A204.1 (cell line): ENCODE data around the gene LILRB3.
A peak's percentile ranks its signal among the peaks of the same experiment; 100 is the strongest.
"Not testable (repeated sequence)": the region's sequence is repeated elsewhere in the genome, so short reads cannot be mapped to it uniquely, and the experiment has no call there.

Experiments used
- FAIRE-seq: peaks from 2 replicates; lab custom pipeline; 2012; peaks lifted over from hg19 to GRCh38; lab: Jason Lieb, UNC

The LILRB3 gene

DNA sequence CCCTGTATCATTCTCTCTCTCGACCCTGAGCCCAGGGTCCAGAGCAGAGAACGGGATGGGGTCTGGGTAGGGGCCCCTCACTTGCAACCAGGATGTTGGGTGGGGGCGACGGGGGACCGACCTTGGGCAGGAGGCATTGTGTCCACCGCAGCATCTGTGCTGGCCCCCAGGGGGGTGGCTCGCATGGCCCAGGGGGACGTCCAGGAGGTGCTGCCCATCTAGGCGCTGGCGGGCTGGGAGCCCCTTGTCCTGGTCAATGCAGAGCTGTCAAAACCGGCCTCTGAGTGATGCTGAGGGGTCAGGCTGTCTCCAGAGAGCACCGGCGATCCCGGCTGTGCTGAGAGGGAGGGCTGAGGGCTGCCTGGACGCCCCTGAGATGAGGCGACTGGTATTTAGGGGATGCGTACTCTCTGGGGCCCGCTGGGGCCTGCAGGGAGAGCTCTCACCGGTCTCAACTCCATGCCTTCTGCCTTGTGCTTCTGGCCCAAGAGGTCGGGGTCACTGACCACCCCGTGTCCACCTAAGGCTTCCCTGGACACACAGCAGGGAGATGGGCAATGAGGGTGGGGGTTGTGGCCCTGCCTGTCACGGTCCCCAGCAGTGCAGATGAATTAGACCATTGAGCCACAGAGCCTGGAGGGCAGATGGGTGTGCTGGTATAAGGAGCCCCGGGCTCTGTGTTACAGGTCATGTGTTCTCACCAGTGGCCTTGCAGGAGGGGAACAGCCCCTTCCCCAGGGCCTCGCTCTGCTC is 13.6 kb downstream of the LILRB3 start:
- FAIRE-seq = no peak

DNA sequence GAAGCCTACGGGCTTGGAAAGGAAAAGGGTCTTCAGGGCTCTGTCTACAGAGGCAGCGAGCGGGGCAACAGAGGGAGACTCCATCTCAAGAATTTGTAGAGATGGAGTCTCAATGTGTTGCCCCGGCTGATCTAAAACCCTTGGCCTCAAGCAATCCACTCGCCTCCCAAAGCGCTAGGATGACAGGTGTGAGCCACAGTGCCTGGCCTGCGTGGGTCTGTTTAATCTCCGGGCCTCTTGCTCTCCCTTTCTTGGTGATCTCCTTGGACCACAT is 14.1 kb downstream of the LILRB3 start:
- no peak for FAIRE-seq

DNA sequence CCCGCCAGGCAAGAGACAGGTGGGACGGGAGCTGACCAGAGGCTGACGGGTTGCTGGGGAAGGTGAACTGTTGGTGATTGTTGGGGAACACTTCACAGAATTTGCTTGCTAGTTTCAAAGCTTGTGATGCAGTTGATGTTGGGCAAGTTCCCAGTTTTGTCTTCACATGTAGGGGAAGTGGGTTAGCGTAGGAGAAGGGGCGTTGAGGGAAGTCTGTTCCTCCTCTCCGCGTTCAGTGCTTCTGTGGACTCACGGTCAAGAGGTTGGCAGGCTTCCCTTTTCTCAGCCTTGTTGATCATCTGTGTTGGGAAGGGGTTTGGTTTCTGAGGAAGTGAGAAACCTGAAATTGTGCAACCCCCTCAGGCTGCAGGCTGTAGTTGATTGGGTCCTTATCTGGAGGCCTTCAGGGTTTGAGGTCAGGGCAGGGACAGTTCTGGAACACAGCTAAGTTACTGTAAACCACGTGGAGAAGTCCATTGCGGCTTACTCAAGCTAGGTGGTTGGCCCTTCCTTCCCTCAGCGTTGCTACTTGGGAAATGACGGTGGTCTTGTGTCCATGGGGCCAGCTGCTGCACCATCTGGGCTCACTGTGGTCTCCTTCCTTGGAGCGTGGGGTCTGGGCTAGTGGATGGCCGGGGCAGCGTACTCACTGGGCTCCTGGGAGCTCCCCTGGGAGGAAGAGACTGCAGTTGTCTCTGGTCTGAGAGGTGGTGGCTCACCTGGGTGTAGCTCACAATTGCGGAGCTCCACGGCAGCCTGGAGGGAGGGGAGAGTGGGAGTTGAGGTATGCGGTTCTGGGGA is 14.6 kb downstream of the LILRB3 start:
- FAIRE-seq = no peak

DNA sequence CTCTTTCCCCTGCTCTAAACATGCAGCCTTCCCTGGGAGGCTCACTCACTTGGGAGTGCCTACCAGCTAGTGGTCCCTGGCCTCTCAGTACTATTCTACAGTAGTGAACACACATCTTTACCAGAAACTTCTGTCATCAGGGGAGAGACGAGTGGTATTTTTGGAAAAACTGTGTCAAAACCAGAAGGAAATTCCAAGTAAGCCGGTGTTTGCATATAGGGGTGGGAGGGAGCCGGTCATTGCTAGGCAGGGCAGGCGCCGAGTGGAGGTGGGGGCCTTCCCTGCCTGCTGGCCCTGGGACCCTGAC is 15.2 kb downstream of the LILRB3 start:
- FAIRE-seq = no peak

DNA sequence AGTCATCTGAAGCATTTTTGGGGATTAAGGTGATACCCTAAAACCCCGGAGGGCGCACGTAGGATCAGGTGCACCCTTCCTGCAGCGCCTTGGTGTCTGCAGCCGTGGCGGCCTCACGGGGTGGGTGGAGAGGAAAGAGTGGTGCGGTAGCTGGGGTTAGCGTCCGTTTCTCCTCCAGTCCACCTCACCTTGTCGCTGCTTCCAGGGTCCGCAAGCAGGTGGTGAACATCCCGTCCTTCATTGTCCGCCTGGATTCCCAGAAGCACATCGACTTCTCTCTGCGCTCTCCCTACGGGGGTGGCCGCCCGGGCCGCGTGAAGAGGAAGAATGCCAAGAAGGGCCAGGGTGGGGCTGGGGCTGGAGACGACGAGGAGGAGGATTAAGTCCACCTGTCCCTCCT is 15.6 kb downstream of the LILRB3 start:
- FAIRE-seq = not testable (repeated sequence)

DNA sequence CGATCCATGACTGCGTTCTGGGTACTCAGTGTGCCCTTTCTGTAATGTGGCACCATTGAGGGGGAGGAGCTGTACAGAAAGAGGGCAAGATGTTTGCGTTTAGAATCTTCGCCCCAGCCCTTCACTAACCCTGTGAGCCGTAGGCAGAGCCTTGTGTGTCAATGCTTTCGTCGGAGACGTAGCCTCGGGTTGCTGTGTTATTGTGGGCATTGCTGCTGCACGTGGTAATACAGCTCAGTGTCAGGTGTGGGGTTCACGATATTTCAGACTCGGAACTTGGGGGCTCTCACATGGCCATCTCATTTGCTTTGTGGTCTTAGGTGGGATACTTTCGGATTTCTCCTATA is 16.0 kb downstream of the LILRB3 start:
- no peak for FAIRE-seq

DNA sequence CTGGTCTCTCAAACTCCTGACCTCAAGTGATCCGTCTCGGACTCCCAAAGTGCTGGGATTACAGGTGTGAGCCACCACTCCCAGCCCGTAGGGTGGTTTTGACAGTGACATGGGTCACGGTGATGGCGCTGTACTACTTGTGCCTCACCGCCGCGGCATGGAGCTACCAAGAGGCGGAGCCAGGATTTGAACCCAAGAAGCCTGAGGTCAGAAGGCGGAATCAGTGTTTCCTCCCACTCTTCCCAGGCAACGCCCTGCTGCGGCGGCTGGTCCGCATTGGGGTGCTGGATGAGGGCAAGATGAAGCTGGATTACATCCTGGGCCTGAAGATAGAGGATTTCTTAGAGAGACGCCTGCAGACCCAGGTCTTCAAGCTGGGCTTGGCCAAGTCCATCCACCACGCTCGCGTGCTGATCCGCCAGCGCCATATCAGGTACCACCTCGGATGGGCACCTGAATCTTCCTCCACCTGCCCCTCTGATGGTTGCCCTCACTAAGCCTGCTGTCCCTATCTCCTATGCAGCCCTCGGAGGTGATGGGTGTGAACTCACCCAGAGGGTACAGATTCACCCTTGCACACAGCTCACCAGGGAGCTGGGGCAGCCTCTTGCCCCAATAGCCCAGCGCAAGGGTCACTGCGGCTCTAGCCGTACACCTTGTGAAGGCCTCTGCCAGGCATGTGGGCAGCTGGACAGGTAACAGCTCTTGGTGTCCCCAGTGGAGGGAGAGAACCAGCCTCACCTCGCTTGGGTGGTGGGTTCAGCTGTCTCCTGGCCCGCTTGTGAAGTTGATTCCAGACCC is 16.6 kb downstream of the LILRB3 start:
- no peak for FAIRE-seq

DNA sequence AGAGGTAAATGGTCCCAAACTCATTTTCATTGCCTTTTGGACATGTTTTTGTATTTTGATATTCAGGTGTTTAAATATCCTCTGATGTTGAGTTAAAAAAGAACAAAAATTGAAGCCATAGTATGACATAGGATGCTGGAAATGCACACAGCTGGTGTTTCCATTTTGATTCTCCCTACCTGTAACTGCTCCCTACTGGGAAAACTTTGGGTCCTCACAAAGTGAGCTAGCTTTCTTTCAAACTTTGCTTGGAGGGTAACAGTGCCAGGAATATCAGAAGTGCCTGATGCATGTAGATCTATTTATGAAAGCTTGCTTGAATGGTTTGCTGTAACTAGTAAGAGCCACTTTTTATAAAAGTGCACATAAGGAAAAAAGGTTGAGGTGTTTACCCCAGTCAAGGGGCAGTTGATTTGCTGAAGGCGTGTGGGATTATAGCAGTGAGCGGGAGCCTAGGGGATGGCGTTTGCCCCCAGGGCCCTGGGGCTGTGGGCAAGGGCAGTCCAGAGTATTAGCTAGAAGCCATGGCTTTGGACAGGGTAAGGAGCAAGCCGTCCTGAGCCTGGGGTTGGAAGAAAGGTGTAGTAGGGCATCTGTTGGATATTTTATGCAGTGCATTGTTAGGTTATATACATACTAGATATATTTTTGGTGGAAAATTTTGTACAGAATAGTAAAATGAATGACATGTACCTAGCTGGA is 17.9 kb downstream of the LILRB3 start:
- FAIRE-seq = no peak

DNA sequence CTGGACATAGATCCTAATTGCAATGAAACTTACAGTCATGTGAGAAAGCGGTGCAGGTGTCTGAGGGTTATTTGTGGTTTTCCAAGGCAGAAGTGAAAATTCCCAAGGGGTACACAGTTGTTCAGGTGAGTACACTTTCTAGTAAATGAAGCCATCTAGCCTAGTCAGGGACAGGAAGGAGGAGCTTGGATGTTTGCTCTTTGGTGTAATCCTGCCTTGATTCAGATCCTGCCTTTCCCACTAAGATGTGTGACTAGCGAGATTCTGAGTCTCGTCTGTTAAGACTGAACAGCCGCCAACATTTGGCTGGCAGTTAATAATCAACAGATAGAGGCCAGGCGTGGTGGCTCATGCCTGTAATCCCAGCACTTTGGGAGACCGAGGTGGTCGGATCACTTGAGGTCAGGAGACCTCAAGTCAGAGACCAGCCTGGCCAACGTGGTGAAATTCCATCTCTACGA is 19.6 kb downstream of the LILRB3 start:
- FAIRE-seq = no peak

DNA sequence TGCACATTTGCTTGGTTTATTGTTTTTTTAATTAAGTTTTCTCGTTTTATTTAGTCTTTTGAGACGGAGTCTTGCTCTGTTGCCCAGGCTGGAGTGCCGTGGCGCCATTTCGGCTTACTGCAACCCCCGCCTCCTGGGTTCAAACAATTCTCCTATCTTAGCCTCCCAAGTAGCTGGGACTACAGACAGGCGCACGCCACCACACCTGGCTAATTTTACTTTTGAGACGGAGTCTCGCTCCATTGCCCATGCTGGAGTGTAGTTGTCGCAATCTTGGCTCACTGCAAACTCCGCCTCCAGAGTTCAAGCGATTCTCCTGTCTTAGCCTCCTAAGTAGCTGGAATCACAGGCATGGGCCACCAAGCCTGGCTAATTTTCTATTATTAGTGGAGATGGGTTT is 20.8 kb downstream of the LILRB3 start:
- no peak for FAIRE-seq

DNA sequence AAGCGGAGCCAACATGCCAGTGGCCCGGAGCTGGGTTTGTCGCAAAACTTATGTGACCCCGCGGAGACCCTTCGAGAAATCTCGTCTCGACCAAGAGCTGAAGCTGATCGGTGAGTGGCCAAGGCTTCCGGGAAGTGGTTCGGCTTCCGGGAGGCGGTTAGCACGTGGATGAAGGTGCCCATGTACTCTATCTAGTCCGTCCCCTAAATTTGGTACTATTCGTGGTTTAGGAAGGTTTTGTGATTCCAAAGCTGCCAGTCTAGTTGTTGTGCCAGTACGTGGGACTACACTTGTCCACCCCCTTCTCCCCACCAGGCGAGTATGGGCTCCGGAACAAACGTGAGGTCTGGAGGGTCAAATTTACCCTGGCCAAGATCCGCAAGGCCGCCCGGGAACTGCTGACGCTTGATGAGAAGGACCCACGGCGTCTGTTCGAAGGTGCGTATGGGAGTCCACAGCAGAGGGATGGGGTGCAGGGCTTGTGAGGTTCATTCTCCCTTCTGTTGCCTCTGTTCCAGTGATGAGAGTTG is 21.6 kb downstream of the LILRB3 start:
- no peak for FAIRE-seq

DNA sequence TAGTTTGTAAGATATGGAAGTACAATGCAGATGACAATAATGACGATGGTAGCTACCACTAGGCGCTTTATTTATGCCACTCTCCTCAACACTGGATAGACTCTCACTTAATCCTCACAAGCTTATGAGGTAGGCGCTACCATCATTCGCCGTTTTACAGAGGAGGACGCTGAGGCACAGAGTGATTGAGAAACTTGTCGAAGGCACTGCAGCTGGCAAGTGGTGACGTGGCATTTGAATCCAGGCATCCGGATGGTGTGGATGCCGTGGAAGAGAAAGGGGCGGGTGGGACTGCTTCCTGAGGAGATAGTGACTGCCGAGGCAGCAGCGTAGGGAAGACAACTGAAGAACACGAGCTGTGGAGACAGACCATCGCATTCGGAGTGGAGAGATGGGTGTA is 23.4 kb downstream of the LILRB3 start:
- FAIRE-seq = no peak

DNA sequence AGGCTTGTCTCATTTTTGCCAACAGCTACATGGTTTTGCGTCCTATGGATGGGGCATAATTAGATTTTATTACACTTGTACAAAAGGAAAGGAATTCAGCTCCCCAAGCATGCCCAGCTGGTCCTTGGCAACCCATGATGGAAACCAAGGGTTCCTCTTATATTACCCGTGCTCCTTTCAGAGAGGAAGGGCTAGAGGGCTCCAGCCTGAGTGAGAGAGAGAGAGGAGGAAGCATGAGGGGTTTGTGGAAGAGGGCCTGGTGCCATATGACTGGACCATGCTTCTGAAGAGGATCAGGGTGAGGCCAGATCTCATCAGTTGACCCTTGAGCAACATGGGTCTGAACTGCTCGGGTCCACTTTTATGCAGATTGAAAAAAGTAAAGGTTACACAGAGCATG is 25.7 kb downstream of the LILRB3 start:
- FAIRE-seq = no peak

DNA sequence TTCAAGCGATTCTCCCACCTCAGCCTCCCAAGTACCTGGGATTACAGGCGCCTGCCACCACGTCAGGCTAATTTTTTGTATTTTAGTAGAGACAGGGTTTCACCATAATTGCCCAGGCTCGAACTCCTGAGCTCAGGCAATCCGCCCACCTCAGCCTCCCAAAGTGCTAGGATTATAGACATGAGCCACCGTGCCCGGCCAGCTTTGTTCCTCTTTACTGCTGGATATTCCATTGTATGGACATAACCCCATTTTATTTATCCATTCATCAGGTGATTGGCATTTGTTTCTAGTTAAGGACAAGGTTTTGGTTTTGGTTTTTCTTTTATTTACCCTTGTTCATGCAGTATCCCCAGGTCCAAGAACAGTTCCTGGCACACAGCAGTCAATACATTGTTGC is 26.3 kb downstream of the LILRB3 start:
- no peak for FAIRE-seq

DNA sequence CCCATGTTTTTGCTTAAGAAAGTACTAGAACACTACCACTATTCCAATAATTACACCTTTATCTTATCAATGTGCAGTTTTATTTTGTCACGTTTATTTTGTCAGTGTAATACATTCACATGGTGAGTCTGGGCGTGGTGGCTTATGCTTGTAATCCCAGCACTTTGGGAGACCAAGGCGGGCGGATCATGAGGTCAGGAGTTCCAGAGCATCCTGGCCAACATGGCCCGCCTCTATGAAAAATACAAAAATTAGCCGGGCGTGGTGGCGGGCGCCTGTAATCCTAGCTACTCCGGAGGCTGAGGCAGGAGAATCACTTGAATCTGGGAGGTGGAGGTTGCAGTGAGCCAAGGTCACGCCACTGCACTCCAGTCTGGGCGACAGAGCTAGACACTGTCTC is 28.3 kb downstream of the LILRB3 start:
- not testable (repeated sequence) for FAIRE-seq

DNA sequence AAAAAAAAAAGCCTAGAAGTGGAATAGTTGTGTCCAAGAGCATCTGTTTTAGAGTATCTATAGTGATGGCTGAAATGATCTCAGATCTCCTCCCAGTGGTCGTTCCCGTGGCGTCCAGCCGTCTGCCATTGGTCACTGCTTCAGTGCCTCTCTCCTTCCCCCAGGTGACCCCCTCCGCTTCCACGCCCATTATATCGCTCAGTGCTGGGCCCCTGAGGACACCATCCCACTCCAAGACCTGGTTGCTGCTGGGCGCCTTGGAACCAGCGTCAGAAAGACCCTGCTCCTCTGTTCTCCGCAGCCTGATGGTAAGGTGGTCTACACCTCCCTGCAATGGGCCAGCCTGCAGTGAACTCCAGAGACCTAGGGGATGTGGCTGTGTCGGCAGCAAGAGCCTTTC is 29.8 kb downstream of the LILRB3 start:
- FAIRE-seq = no peak

DNA sequence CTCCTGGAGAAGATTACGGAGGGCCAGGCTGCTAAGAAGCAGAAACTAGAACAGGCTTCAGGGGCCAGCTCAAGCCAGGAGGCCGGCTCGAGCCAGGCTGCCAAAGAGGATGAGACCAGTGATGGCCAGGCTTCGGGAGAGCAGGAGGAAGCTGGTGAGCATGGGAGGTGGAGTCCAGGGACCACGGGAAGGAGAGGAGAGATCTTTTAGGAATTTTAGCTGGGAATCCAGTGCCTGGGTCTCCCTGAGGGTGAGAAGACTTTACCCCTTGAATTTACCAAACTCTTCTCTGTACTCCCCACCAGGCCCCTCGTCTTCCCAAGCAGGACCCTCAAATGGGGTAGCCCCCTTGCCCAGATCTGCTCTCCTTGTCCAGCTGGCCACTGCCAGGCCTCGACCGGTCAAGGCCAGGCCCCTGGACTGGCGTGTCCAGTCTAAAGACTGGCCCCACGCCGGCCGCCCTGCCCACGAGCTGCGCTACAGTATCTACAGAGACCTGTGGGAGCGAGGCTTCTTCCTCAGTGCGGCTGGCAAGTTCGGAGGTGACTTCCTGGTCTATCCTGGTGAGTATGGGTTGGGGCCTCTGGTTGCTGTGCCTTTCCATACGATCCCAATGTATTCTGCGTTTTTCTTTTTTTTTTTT is 30.9 kb downstream of the LILRB3 start:
- no peak for FAIRE-seq

DNA sequence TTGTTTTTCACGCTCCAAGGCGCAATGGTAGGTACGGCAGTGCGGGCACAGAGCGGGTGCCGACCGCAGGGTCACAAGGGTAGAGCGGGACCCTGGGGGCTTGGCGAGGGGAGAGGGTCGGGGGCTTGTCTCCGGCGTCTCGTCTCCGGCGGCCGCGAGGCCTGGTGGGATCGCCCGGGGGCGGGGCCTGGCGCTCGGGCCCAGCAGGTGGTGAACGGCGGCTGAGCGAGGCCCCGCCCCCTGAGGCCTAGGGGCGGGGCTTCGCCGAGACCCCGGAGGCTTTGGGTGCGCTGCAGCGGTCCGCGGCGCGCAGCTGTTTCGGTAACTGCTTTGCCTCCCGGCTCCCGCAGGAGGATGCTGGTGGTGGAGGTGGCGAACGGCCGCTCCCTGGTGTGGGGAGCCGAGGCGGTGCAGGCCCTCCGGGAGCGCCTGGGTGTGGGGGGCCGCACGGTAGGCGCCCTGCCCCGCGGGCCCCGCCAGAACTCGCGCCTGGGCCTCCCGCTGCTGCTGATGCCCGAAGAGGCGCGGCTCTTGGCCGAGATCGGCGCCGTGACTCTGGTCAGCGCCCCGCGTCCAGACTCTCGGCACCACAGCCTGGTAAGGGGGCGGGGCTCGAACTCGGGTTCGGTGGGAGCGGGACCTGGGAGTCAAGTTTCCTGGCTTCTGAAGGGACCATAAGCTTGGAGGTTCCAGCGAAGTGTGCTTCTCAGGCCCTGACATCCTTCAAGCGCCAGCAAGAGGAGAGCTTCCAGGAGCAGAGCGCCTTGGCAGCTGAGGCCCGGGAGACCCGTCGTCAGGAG is 31.6 kb downstream of the LILRB3 start, which contains the start of gene TSEN34:
Gene TSEN34, plus strand, starts transcription at position 298 of the 800 bp plus-strand sequence. Its CDS starts 57 bp downstream, at position 355.
- no peak for FAIRE-seq

DNA sequence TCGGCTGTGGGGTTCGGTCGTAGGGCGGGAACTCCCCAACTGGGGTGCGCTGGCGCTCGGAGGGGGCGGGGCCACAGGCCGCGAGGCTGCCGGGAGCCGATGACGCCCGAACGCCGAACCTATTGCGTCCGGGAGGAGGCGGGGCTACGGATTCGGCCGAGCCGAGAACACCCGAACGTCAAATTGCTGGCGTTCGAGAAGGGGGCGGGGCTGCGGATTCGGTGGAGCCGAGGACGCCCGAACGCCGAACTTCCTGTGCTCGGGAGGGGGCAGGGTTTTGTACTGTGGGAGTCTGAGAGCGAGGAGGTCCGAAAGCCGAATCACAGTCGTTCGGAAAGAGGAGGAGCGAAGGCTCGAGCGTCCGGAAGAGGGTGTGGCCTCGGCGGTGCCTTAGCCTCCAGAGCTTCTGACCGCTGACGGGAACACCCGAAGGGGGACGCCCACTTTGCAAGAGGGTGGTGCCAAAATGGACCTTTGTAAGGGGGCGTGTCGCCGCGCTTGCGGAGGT is 32.2 kb downstream of the LILRB3 start:
- FAIRE-seq = peak; percentile 99

DNA sequence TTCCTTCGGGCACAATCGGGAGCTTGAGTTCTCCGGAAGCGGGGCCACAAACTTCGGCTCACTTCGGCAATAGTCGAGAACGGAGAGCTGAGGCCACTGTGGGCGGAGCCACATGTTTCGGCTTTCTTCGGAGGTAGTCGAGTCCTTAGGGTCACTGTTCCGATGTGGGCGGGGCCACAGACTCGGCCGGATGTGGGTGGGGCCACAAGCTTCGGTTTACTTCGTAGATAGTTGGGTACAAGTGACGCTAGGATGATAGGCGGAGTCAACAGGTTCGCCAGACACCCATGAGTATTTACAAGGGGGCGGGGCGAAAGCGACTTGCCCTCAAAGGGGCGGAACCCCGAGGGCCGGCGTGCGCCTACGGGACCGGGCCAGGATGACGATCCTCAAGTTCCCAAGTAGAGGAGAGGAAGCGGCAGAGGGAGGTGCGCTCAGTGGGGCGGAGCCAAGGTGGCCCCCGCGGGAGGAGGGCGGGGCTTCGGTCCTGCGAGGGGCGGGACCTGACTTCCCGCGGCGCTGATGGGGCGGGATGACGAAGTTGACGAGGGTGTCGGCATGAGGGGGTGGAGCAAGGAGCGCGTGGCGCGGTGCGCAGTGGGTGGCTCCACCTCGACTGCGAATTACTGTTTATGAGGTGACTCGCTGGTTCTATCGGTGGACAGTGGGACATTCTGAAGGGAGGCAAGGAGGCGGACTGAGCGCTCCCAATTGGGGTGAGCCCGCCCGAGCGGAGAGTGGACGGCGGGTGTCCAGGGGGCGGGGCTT is 32.9 kb downstream of the LILRB3 start:
- FAIRE-seq = peak; percentile 100
